ENCODE measurements around the gene TUBGCP2. TPM values are rescaled to one million over a fixed set of nuclear protein-coding genes. Genes with fewer than 3 reads are reported as not detected.

TUBGCP2 gene
- total and polyA plus RNA-seq, 2 experiments from 2014 or later, result 52.3 to 70.2 TPM

GRCh38 chr10:133241501-133242205 is 67.0 kb downstream of the TUBGCP2 start:
- no peak for TF ChIP-seq CTCF (IDR thresholded peaks at IDR 0.05; ENCODE audit: low read depth, low read length)
- H3K27me3 ChIP-seq, result peaks cover 32% of the 10 kb centered on the region
- DNase-seq (ENCODE audit: low read depth in 1 of 2, low spot score in 1 of 2), result no peak

DNA sequence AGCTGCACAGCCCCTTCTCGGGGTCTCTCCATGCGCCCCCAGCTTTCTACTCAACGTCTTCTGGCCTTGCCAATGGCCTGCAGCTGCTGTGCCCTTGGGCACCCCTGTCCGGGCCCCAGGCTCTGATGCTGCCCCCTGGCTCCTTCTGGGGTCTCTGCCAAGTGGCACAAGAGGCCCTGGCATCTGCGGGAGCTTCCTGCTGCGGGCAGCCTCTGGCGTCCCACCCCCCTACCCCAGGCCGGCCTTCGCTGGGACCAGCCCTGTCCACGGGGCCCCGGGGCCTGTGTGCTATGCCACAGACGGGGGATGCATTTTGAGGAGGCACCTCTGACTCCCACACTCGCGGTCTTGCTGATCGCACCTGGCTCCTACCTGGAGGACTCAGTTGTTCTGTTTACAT is 68.7 kb downstream of the TUBGCP2 start:
- no peak overlapping the region for H3K4me3 ChIP-seq
- H3K9me3 ChIP-seq (ENCODE audit: low read depth), result no peaks in the 10 kb centered on the region
- H3K36me3 ChIP-seq, result no peaks in the 10 kb centered on the region
- H3K4me1 ChIP-seq (ENCODE audit: low read depth), result no peaks in the 10 kb centered on the region
- peaks cover 49% of the 10 kb centered on the region for H3K27me3 ChIP-seq
- no peak for DNase-seq (ENCODE audit: low read depth in 1 of 2, low spot score in 1 of 2)
- no peak for TF ChIP-seq CTCF (IDR thresholded peaks at IDR 0.05; ENCODE audit: low read depth, low read length)
- no peak overlapping the region for H3K27ac ChIP-seq

More at GRCh38 chr10:133241501-133242205, 67.0 kb downstream of the TUBGCP2 start:
- H3K9me3 ChIP-seq (ENCODE audit: low read depth), result no peaks in the 10 kb centered on the region
- no peaks in the 10 kb centered on the region for H3K36me3 ChIP-seq
- H3K4me1 ChIP-seq (ENCODE audit: low read depth), result peaks cover 5% of the 10 kb centered on the region
- H3K4me3 ChIP-seq, result no peak overlapping the region
- no peak overlapping the region for H3K27ac ChIP-seq

- Histone ChIP-seq H3K36me3 (no peaks in the 10 kb centered on the region), H3K4me1 (ENCODE audit: low read depth) (no peaks in the 10 kb centered on the region), H3K27me3 (peaks cover 64% of the 10 kb centered on the region), H3K4me3 (no peak overlapping the region), H3K27ac (no peak overlapping the region), H3K9me3 (ENCODE audit: low read depth) (no peaks in the 10 kb centered on the region)
- TF ChIP-seq CTCF (IDR thresholded peaks at IDR 0.05; ENCODE audit: low read depth, low read length), result no peak
- no peak for DNase-seq (ENCODE audit: low read depth in 1 of 2, low spot score in 1 of 2)
Measured at GRCh38 chr10:133238466-133238804, 70.2 kb downstream of the TUBGCP2 start.

- H3K27ac ChIP-seq, result no peak within 1 kb of the TSS
- H3K4me3 ChIP-seq, result peak within 1 kb of the TSS; percentile 14
- TF ChIP-seq CTCF (IDR thresholded peaks at IDR 0.05; ENCODE audit: low read depth, low read length), result no peak
- H3K27me3 ChIP-seq, result peaks cover 70% of the 10 kb centered on the region
- H3K9me3 ChIP-seq (ENCODE audit: low read depth), result no peaks in the 10 kb centered on the region
- DNase-seq (ENCODE audit: low read depth in 1 of 2, low spot score in 1 of 2), result no peak
- H3K36me3 ChIP-seq, result no peaks in the 10 kb centered on the region
- no peaks in the 10 kb centered on the region for H3K4me1 ChIP-seq (ENCODE audit: low read depth)
Measured at GRCh38 chr10:133237588-133238465, 70.8 kb downstream of the TUBGCP2 start, which contains the start of gene VENTX. Gene VENTX (plus strand): TSS chr10:133237855. CDS start chr10:133237915, 60 bp downstream.

DNA sequence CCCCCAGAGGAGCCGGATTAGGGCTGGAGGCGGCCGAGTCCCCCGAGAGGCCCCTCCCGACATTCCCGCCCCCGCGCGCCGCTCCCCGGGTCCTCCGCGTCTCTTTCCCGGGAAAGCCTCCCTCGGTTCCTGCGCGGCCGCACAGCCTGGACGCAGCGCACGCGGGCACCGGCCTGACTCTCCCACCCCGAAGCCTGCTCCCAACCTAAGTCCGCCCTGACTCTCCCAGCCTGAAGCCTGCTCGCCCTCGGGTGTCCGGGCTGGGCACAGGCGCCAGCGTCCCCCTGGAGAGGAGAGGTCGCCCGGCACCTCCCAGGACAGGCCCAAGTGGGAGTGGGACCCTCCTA is 71.5 kb downstream of the TUBGCP2 start:
- Histone ChIP-seq H3K27ac (no peak overlapping the region), H3K27me3 (peaks cover 77% of the 10 kb centered on the region), H3K4me3 (no peak overlapping the region), H3K4me1 (ENCODE audit: low read depth) (no peaks in the 10 kb centered on the region), H3K9me3 (ENCODE audit: low read depth) (no peaks in the 10 kb centered on the region), H3K36me3 (no peaks in the 10 kb centered on the region)
- no peak for TF ChIP-seq CTCF (IDR thresholded peaks at IDR 0.05; ENCODE audit: low read depth, low read length)
- no peak for DNase-seq (ENCODE audit: low read depth in 1 of 2, low spot score in 1 of 2)

All from cardiac muscle cell (in vitro differentiated cells and primary cell).